Embryonic facial prominence (tissue), 1 donor: ENCODE measurements around the gene HM13.
"Not testable (repeated sequence)": the region's sequence is repeated elsewhere in the genome, so short reads cannot be mapped to it uniquely, and the experiment has no call there.

Experiments
- DNase-seq: peaks from one replicate; pipeline ENCODE4 v3.0.0-alpha.2; 2016; ENCODE audit errors: extremely low spot score

HM13 gene

DNA sequence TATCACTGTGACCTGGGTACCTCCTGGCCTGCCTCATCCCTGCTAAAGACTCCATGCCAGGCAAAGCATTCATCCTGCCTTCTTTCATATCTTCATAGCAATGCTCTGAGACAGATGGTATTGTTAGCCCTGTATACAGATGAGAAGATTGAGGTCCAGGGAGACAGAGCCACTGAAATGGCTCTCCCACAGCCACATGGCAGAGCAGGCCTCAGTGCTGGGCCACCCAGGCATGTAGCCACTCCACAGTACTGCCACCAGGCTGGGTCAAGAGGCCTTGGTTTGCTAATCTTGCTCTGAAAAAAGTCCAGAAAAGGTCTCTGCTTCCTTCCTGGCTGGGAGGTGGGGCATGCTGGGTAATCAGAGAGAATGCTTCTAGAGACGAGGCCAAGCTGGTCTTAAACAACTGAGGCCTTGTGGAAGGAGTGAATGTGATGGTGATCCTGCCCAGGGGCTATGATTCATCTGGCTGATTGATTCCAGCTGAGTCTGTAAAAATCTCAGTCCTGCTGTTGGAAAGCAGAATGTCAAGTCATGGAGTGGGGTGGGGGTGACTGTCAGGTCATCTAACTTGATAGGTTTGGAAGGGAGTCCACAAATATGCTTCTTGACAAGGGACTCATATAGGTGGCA lies 29.8 kb downstream of the HM13 start:
- DNase-seq: no peak

DNA sequence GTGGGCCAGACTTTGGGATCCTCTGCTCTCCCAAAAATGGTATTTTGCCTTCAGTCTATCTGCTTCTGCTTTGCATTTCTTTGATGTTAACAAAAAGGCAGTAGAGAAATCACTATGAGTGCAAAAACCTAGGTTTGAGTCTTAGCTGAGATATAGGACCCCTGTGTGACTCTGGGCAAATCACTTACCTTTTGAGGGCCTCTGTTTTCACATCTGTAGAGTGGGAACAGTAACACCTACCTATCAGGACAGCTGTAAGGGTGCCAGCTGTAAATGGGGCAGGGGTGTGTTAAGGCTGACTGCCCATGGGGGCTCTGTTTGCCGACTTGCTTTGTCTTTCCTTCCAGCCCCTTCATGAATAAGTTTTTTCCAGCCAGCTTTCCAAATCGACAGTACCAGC lies 30.4 kb downstream of the HM13 start:
- no peak for DNase-seq

DNA sequence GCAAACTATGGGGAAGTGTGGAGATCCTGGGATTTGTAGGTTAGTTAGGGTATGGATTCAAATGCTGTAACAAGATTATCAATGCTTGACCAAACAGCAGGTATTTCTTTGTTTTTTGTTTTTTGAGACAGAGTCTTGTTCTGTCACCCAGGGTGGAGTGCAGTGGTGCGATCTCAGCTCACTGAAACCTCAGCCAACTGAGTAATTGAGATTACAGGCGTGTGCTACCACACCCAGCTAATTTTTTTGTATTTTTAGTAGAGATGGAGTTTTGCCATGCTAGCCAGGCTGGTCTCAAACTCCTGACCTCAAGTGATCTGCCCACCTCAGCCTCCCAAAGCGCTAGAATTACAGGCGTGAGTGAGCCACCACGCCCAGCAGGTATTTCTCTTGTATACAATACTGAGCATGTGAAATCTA lies 31.4 kb downstream of the HM13 start:
- not testable (repeated sequence) for DNase-seq

DNA sequence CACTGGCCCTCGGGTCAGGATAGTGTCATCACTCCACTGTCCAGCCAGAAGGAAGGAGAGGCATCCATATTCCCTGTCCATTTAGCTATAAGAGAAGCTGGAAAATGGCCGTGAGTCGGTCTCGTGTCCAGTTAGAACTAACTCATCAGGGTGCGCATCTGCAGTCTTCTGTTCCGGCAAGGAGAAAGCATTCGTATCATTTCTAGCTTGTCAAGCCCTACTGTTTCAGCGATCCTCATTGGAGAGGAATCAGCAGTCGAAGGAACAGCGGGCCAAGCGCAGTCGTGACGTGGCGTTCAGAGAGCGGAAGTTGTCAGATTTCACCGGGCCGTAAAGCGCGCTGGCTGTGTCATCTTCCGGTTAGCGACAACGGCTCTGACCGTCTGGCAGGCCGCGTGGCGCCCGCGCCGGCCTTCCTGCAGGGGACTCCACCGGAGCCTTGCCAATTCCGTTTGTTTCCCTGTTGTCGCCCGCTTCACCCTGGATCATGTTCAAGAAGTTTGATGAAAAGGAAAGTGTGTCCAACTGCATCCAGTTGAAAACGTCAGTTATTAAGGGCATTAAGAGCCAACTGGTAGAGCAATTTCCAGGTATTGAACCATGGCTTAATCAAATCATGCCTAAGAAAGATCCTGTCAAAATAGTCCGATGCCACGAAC lies 32.9 kb downstream of the HM13 start:
- peak; percentile 78 for DNase-seq

DNA sequence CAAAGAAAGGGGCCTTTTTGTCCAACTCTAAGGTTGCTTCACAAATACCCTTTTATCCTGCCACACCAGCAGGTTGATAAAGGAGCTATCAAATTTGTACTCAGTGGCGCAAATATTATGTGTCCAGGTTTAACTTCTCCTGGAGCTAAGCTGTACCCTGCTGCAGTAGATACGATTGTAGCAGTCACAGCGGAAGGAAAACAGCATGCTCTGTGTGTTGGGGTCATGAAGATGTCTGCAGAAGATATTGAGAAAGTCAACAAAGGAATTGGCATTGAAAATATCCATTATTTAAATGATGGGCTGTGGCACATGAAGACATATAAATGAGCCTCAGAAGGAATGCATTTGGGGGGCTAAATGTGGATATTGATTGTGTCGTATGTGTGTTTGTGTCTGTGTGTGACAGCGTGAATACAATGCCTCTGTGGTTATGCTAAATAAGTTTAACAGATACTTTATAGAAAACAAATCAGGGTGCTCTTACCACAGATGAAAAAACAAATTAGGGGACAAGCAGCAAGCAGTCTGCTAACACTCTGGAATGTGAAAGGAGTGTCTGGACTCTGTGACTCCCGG lies 33.6 kb downstream of the HM13 start:
- no peak for DNase-seq

DNA sequence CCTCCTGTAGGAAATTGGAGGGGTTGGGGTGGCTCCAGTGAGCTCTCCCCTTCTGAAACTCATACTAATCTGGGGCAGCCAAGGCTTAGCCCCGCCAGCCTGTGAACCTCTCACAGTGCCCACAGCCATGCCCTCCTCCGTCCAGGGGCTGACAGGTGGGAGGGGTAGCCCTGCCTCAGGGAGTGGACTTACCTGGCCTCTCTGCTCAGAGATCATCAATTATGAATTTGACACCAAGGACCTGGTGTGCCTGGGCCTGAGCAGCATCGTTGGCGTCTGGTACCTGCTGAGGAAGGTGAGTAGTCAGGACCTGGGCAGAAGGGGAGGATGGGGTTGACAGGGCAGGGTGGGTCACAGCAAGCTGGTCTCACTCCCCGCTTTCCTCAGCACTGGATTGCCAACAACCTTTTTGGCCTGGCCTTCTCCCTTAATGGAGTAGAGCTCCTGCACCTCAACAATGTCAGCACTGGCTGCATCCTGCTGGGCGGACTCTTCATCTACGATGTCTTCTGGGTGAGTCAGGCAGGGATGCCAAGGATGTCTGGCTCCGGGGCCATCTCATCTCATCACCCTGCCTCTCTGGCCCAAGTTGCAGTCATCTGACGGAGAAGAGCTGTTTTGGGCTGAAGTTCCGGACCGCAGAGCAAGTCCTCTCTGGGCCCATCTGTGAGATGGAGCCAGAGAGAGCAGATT lies 34.7 kb downstream of the HM13 start:
- no peak for DNase-seq

DNA sequence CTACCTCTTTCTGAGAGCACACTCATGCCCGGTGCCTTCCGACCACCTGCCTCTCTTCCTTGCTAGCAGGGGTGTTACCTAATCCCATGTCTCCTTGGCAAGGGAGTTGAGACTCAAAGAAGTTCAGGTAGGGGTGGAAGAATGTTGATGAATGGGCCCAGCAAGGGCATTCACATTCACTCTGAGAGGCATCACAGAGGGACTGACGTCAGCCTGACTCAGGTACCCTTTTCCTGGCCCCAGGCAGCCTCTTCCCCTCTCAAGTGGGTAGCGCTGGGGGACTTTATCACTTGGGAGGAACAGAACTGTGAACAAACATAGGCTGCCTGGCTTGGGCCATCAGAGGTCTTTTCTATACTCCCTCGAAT lies 35.3 kb downstream of the HM13 start:
- no peak for DNase-seq

DNA sequence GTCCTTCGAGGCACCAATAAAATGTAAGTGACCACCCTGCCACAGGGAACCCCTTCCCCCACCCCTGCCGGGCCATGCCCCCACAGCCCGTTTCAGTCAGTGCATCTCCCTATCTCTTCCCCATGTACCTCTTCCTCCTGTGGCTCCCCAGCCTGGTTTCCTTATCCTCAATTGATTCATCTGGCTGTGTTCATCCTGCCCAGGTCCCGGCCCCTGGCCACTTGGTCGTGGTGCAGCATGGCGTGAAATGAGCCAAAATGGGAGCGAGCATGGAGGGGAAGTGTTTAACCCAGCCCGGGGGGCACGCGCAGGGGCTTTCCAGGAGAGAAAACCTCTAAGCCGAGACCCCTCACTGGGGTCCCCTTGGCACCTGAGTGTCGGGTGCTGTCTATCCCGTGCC lies 35.9 kb downstream of the HM13 start:
- no peak for DNase-seq

DNA sequence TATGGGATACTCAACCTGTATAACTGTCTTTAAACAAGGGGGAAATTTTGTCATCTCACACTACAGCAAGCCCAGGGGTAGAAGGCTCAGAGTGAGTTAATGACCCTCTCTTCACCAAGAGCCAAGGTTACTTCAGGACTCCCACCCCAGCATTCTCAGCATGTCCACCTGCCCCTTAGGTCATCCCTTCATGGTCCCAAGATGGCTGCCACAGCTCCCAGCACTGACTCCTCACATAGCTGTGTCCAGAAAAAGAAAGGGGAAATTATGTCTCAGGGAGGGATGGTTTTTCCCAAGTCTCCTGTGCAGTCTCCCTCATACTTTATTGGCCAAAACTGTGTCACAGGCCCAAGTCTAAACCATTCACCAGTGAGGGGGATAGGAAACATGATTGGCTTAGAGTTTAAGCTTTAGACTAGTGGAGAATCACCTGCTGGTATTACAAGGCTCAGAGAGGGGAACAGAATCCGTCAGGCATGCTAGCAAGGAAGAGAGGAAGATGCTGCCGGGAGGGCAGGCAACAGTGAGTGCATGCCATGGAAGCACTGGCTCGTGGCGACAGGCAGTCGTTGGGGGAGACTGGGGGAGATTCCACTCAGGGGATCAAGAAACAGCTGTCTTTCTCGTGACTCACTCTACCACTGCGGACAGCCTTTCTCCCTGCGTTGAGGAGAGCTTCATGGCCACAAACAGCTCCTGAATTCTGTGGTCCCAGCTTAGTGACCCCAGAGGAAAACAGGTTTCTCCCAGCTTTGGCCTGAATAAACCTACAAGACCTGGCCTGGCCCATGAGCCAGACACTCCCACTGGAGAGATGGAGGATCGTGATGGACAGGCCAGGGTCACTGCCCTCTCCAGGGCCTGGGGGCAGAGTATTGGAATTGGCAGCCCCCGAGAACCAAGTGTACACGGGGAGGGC lies 37.2 kb downstream of the HM13 start:
- no peak for DNase-seq

DNA sequence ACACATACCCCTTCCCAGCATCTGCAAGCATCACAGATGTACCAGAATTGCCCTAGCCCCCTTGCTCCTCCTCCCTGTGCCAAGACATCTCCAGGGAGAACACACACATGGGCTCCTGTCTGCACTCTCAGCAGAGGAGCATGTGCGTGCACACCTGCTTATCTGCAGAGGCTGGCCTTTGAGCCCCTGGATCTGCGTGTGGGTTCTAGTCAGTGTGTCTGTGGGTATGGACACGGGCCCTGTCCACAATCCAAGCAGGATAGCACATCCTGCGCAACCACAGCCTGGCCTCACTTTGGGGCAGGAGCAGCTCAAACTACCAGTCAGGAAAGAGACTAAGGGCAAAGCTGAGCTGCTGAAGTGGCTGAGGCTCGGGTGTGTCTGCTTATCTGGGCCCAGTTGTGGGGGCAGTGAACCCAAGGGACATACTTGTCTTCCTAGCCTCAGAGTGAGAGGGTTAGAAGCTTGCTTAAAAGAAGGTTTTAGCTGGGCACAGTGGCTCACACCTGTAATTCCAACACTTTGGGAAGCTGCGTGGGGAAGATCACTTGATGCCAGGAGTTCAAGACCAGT lies 41.0 kb downstream of the HM13 start:
- no peak for DNase-seq

DNA sequence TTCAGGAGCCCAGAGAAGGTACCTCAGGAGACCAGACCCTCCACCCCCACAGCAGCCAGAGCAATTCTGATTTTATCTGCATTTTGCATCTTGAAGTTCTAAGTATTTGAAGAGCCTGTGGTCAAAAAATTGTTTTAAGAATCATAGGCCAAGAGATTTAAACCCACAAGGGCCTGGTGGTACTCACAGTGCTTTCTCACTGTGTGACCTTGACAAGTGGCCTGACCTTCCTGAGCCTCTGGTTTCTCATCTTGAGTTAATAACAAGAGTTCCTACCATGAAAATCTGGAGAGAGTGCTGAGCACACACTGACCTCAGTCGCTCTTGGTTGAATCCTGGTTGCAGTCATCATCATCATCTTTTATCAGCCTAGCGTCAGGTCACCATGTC lies 45.5 kb downstream of the HM13 start:
- DNase-seq: no peak

DNA sequence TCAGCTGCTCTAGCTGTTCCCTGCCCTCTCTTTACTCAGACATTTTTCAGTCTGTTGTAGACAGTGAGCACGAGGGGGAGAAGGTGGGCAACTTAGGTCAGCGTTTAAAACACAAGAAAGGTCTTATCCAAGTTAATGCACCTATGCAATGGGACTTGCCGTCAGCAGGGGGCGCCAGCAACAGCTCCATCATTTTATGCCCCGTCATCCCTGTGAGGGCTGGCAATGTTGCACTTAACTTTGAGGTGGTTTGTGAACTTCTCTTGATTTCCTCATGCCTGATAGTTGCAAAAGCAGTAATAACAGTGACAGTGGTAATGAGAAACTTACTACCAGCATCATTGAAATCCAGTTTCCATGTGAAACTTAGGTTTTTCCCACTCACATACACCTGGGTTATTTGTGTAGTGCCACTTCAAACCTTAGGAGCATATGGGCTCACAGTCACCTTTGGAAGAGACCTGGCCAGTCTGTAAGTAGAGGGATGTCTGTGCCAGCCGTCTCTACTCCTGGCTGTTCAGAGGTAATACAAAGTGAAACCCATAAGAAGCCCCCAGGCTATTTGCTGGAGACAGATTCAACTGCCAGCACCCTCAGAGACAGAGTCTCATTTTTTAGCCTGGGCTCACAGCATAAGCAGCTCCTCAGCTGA lies 46.0 kb downstream of the HM13 start:
- no peak for DNase-seq

DNA sequence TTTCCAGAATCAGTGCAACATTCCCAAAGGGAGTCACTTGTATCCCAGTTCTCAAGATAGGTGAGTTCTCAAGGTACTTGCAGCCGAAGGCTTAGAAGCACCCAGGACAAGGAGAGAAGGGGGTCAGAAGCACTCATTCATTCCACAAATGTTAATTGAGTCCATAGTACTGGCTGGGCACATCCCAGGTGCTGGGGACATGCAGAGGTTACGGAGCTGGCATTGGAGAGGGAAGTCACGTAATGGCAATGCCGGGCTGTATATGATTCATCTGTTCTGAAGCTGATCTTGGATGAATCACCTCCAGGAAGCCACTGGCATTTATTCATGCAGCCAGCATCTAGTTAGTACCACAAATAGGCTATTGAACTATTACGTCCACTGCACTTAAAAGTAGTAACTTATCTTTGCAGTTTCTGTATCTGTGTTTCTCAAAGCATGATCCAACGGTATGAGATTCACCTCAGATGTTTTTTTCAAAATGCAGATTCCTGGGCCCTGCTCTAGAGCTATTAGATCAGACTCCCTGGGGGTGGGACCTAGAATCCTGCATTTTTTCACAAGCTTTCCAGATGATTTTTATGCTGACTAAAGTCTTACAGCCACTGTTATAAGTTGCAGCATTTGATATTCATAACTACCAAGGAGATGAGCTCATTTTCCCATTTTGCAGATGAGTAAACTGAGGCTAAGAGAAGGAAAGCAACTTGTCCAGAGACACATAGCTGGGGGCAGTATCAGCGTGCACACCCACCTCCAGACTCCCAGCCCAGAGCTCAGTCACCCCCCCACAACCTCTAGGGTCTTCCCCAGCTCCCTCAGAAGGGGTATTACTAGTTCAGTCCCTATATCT lies 46.7 kb downstream of the HM13 start:
- no peak for DNase-seq

DNA sequence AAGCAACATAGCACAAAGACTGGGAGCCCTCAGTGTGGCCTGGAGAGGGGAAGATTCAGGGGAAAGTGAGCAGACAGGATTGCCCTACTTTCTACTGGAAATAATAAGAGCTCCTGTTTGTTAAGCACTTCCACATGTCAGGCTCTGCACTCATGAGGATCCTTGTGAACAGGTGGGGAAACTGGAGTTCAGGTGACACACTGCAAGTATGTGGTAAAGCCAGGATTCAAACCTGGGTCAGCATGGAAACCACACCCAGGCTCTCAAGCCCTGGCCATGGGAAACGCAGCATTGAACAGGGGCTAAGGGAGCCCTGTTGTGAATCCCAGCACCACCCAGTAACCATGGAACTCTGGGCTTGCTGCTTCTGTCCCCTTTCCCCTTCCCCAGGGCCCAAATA lies 48.0 kb downstream of the HM13 start:
- no peak for DNase-seq

DNA sequence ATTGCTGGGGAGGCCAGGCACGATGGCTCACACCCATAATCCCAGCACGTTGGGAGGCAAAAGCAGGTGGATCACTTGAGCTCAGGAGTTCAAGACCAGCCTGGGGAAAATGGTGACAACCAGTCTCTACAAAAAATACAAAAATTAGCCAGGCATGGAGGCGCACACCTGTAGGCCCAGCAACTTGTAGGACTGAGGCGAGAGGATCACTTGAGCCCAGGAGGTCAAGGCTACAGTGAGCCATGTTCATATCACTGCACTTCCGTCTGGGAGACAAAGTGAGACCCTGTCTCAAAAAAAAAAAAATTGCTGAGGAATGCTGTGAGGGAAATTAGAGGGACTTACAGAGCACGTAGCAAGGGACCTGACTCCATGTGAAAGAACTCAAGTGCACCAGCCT lies 50.0 kb downstream of the HM13 start:
- DNase-seq: no peak

DNA sequence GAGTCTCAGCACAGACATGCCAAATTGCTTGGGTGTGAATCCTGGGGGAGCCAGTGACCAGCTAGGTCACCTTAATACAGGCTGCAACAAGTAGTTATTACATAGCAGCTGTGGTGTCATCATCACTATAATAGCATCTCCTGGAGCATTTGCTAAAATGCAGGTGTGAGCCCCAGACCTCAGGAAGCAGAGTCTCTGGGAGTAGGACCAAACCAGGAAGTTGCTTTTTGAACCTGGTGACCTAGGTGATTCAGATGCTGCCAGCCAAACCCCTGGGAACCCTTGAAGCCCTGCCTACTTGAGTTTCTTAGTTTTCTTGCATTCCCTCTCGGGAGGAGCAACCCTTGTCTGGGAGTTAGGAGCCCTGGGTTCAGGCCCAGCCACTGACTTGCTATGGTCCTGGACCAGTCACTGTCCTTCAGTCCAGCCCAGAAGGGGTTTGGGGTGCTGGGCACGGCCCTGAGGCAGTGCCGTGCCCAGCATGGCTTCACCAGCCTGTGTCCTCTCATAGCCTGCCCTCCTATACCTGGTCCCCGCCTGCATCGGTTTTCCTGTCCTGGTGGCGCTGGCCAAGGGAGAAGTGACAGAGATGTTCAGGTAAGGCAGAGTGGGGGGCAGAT lies 51.6 kb downstream of the HM13 start:
- DNase-seq: no peak

DNA sequence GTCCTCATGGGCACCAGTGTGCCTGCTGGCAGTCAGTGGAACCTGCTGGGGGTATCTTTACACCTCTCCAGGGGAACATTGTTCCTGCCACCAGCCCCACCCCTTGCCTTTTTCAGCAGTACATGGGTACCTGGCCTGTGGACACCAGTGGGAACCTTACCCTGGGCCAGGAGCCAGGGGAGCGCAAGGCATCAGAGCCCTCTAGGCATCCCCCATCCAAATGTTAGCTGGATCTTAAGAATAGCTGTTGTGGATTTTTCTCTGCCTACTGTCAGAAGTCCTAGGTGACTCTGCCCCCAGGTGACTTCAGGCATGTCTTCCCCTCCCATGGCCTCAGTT lies 52.0 kb downstream of the HM13 start:
- DNase-seq: no peak

DNA sequence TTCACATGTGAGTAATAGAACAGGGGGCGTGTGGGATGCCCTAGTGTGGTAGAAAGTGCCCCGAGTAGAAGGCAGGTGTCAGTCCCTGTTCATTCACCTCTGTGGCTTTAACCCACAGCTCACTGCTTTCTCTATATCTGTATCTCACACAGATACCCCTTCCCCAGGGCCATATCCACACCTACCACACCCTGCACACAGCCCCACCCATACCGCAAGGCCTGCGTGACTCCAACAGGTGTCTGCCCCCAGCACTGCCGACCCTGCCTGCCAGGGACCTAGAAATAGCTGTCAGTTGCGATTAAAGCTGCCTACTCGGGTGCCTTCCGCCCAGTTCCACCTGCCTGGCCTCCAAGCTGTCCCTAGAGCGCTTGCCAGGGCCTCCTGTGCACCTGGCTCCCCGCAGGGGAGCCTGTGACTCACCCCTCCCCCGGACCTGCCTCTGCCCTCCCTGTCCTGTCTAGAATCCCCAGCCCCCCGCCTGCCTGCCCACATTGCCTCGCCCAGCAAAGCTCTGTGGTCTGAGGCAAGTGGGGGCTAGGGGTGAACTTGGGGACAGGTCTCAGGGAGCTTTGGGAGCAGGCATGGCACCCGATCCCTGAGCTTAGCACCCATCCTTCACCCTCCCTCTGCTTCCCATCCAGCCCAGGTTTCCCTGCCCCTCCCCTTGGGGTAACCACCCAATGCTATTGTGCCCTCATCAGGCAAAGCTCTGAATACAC lies 52.6 kb downstream of the HM13 start:
- no peak for DNase-seq

DNA sequence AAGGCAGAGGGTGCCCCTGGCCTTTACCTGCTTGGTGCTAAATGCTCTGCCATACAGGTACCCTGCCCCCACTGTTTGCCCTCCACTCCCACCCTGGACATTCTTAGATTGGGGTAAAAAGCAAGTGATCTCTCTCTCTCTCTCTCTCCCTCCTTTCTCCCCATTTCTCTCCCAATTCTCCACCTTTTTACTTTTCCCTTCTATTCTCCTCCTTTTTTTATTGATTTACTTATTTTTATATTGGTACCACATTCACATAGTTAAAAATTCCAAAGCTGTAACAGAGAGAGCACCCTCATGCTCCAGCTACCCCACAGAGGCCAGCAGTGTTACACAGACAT lies 53.1 kb downstream of the HM13 start:
- no peak for DNase-seq
